Liver (tissue), 9 donors: ENCODE results near the gene PAXIP1. TPM values are rescaled to one million over a fixed set of nuclear protein-coding genes. Genes with fewer than 3 reads are reported as not detected.

Source experiments
- DNase-seq: peaks from one replicate; pipeline ENCODE4 v3.0.0-alpha.2; 2017; ENCODE audit warnings: low spot score
- H3K27ac ChIP-seq, 2 donors: one replicate each; pipeline ENCODE4 v1.7.0; 2013; ENCODE audit warnings: inconsistent platforms in 2 of 2, low read length in 2 of 2, control low read depth in 1 of 2, low read depth in 1 of 2, mild to moderate bottlenecking in 1 of 2
- H3K27me3 ChIP-seq, 4 donors: one replicate each; pipeline versions ENCODE4 v1.6.1 to v1.7.0; 2013; ENCODE audit warnings: low read length in 3 of 4, inconsistent platforms in 1 of 4, mild to moderate bottlenecking in 1 of 4, moderate library complexity in 1 of 4; ENCODE audit not compliant: control insufficient read depth in 4 of 4, insufficient read depth in 4 of 4
- H3K36me3 ChIP-seq, 4 donors: one replicate each; pipeline versions ENCODE4 v1.6.1 to v1.7.0; 2013; ENCODE audit warnings: low read length in 3 of 4, mild to moderate bottlenecking in 3 of 4, low read depth in 1 of 4, moderate library complexity in 1 of 4; ENCODE audit not compliant: control insufficient read depth in 4 of 4, insufficient read depth in 3 of 4
- H3K4me1 ChIP-seq, 4 donors: one replicate each; pipeline versions ENCODE4 v1.6.1 to v1.7.0; 2013; ENCODE audit warnings: low read length in 3 of 4, mild to moderate bottlenecking in 3 of 4, moderate library complexity in 1 of 4; ENCODE audit not compliant: control insufficient read depth in 4 of 4, insufficient read depth in 4 of 4
- H3K4me3 ChIP-seq, 3 donors: one replicate each; pipeline versions ENCODE4 v1.6.1 to v1.7.0; 2013; ENCODE audit warnings: low read length in 3 of 3, control low read depth in 1 of 3, low read depth in 1 of 3, mild to moderate bottlenecking in 1 of 3
- H3K9ac ChIP-seq, 2 donors: one replicate each; pipeline ENCODE4 v1.7.0; 2013; ENCODE audit warnings: low read length in 2 of 2, mild to moderate bottlenecking in 2 of 2, moderate library complexity in 2 of 2, control low read depth in 1 of 2, low read depth in 1 of 2
- H3K9me3 ChIP-seq, 4 donors: one replicate each; pipeline versions ENCODE4 v1.6.1 to v1.7.0; 2013; ENCODE audit warnings: low read length in 3 of 4; ENCODE audit not compliant: control insufficient read depth in 4 of 4
- EGR1 ChIP-seq, 2 donors: IDR thresholded peaks; 2 replicates each; pipeline ENCODE4 v1.6.1; 2016 to 2018; ENCODE audit warnings: antibody characterized with exemption in 2 of 2, low read depth in 2 of 2
- FOXA1 ChIP-seq: IDR thresholded peaks from 2 replicates; pipeline ENCODE4 v1.6.1; 2016; ENCODE audit warnings: antibody characterized with exemption
- FOXA2 ChIP-seq: IDR thresholded peaks from 2 replicates; pipeline ENCODE4 v1.6.1; 2016; ENCODE audit warnings: antibody characterized with exemption
- GABPA ChIP-seq, 2 donors: IDR thresholded peaks in 1 of 2; conservative IDR thresholded peaks in 1 of 2; 2 replicates each; pipeline ENCODE4 v1.6.1; 2016; ENCODE audit warnings: antibody characterized with exemption in 2 of 2, mild to moderate bottlenecking in 1 of 2, moderate library complexity in 1 of 2
- HNF4A ChIP-seq, 2 donors: conservative IDR thresholded peaks; 2 replicates each; pipeline ENCODE4 v1.6.1; 2016; ENCODE audit warnings: antibody characterized with exemption in 2 of 2, mild to moderate bottlenecking in 2 of 2
- HNF4G ChIP-seq: IDR thresholded peaks from 2 replicates; pipeline ENCODE4 v1.6.1; 2016; ENCODE audit warnings: antibody characterized with exemption
- JUND ChIP-seq, 2 donors: IDR thresholded peaks; 2 replicates each; pipeline ENCODE4 v1.6.1; 2016; ENCODE audit warnings: antibody characterized with exemption in 2 of 2
- NR2F2 ChIP-seq: IDR thresholded peaks from 2 replicates; pipeline ENCODE4 v1.6.1; 2016; ENCODE audit warnings: antibody characterized with exemption
- RAD21 ChIP-seq, 2 donors: IDR thresholded peaks; 2 replicates each; pipeline ENCODE4 v1.6.1; 2016; ENCODE audit warnings: antibody characterized with exemption in 2 of 2, mild to moderate bottlenecking in 2 of 2
- RXRA ChIP-seq, 2 donors: IDR thresholded peaks; 2 replicates each; pipeline ENCODE4 v1.6.1; 2017 to 2018; ENCODE audit warnings: antibody characterized with exemption in 2 of 2, mild to moderate bottlenecking in 1 of 2
- SP1 ChIP-seq: IDR thresholded peaks from 2 replicates; pipeline ENCODE4 v1.6.1; 2018; ENCODE audit warnings: antibody characterized with exemption, mild to moderate bottlenecking
- TAF1 ChIP-seq: conservative IDR thresholded peaks from 2 replicates; pipeline ENCODE4 v1.6.1; 2016; ENCODE audit warnings: antibody characterized with exemption, mild to moderate bottlenecking
- YY1 ChIP-seq: IDR thresholded peaks from 2 replicates; pipeline ENCODE4 v1.6.1; 2016; ENCODE audit warnings: antibody characterized with exemption, mild to moderate bottlenecking
- WGBS: extraction: QIAGEN DNeasy Blood & Tissue Kit; methylation state at CpG from one replicate; pipeline ENCODE4 v1.1.7; 2013; 5-methylcytosine and 5-hydroxymethylcytosine counted together
- polyA plus RNA-seq, 2 donors: library from polyadenylated mRNA; stranded (reverse) in 1 of 2; unstranded in 1 of 2; fragments of 200-250 nt in 1 of 2; fragments of >200 nt in 1 of 2; fragmentation: Nextera tagmentation in 1 of 2; extraction: Ambion mirVana in 1 of 2; gene quantifications; one replicate each; pipeline versions ENCODE4 v1.2.1 to v1.2.3, GENCODE V29; 2013 to 2015
- total RNA-seq, 2 donors: library from RNA; depleted of rRNA; stranded (reverse); fragments of >200 nt; gene quantifications; one replicate each; pipeline ENCODE4 v1.2.3, GENCODE V29; 2014
- TF ChIP-seq, protein P1 (sequence below): IDR thresholded peaks from 2 replicates; pipeline ENCODE4 v1.6.1; 2016; ENCODE audit warnings: antibody characterized with exemption
- TF ChIP-seq, protein P2 (sequence below): IDR thresholded peaks from 2 replicates; pipeline ENCODE4 v1.6.1; 2016; ENCODE audit warnings: antibody characterized with exemption
- TF ChIP-seq, protein P3 (sequence below): IDR thresholded peaks from 2 replicates; pipeline ENCODE4 v1.6.1; 2016; ENCODE audit warnings: antibody characterized with exemption
- TF ChIP-seq, protein P4 (sequence below): IDR thresholded peaks from 2 replicates; pipeline ENCODE4 v1.6.1; 2016; ENCODE audit warnings: antibody characterized with exemption, mild to moderate bottlenecking
- donor health status: healthy.
- donor health status: healthy.
- donor health status: healthy.
- donor health status: healthy.
- donor health status: healthy.

Gene PAXIP1
- total and polyA plus RNA-seq, 4 donors: 2.0 to 10.1 (median 5.8) TPM

DNA sequence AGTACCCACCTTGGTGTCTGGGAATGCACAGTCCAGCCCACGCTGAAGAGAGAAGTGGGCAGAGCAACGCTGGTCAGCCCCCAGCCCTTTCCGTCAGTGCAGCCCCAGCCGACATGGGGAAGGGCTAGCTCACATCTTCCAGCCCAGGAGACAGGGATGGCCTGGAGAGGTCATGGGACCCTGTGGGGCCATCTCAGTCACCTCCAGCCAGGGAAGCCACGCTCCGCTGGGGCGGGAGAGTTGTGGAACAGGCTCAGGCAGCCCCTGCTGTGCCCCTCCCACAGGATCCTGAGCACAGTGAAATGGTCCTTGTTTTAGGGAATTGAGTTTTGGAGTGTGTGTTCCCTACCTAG is 85.1 kb downstream of the PAXIP1 start:
- WGBS: 84% methylated on average over 7 of the region's 7 CpGs
- no peak for DNase-seq
- no peak for TF ChIP-seq SP1
- TF ChIP-seq YY1: no peak
- TF ChIP-seq FOXA1: no peak
- TF ChIP-seq, protein P1, sequence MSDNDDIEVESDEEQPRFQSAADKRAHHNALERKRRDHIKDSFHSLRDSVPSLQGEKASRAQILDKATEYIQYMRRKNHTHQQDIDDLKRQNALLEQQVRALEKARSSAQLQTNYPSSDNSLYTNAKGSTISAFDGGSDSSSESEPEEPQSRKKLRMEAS: no peak
- TF ChIP-seq NR2F2: no peak
- no peak for TF ChIP-seq HNF4G
- TF ChIP-seq RXRA (IDR thresholded peaks at IDR 0.05): no peak
- TF ChIP-seq JUND (IDR thresholded peaks at IDR 0.05): no peak
- TF ChIP-seq TAF1: no peak
- TF ChIP-seq GABPA (IDR thresholded peaks at IDR 0.05 in 1 of 2, conservative IDR thresholded peaks at IDR 0.05 in 1 of 2): no peak
- TF ChIP-seq EGR1 (IDR thresholded peaks at IDR 0.05; ENCODE audit: low read depth in 2 of 2): no peak
- TF ChIP-seq HNF4A (conservative IDR thresholded peaks at IDR 0.05): no peak
- TF ChIP-seq FOXA2: no peak

DNA sequence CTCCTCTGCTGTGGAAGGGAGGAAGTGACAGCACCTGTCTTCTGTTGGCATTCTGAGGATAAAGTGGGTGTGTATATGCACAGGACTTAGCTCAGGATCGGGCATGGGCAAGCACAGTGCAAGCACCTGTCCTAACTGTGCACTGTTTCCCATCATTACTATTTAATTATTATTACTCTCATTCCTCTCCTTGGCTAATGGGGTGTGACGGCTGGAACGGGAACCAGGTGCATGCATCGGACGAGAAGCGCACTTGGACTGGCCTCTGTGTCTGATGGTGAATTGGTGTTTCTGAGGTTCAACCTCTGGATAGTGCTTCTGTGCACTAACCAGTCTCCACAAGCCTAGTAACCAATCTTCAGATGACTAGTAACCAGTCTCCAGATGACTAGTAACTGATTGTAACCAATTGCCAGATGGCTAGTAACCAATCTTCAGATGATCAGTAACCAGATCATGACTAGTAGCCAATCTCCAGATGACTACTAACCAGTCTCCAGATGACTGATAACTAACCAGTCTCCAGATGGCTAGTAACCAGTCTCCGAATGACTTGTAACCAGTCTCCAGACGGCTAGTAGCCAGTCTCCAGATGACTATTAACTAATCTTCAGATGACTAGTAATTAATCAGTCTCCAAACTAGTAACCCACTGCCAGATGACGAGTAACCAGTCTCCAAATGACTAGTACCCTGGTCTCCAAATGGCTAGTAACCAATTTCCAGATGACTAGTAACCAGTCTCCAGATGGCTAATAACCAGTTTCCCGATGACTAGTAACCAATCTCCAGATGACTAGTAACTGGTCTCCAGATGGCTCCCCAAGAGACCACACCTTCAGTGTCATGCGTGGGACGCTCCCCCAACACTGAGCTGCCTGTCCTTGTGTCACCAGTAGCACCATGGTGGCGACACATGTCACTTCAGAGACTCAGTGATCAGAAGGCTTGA is 85.8 kb downstream of the PAXIP1 start:
- Histone ChIP-seq H3K4me3 (no peak overlapping the region), H3K27me3 (no peaks in the 10 kb centered on the region), H3K9ac (no peak overlapping the region), H3K36me3 (no peaks in the 10 kb centered on the region), H3K9me3 (no peaks in the 10 kb centered on the region), H3K27ac (no peak overlapping the region), H3K4me1 (peaks cover 1 to 8% (median 5%) of the 10 kb centered on the region in 4 donors)
- 91% methylated on average over 13 of the region's 13 CpGs for WGBS
- TF ChIP-seq, protein P1: no peak
- no peak for TF ChIP-seq HNF4A (conservative IDR thresholded peaks at IDR 0.05)
- TF ChIP-seq, protein P2, sequence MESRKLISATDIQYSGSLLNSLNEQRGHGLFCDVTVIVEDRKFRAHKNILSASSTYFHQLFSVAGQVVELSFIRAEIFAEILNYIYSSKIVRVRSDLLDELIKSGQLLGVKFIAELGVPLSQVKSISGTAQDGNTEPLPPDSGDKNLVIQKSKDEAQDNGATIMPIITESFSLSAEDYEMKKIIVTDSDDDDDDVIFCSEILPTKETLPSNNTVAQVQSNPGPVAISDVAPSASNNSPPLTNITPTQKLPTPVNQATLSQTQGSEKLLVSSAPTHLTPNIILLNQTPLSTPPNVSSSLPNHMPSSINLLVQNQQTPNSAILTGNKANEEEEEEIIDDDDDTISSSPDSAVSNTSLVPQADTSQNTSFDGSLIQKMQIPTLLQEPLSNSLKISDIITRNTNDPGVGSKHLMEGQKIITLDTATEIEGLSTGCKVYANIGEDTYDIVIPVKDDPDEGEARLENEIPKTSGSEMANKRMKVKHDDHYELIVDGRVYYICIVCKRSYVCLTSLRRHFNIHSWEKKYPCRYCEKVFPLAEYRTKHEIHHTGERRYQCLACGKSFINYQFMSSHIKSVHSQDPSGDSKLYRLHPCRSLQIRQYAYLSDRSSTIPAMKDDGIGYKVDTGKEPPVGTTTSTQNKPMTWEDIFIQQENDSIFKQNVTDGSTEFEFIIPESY: no peak
- TF ChIP-seq HNF4G: no peak
- TF ChIP-seq FOXA2: no peak
- TF ChIP-seq SP1: no peak
- no peak for TF ChIP-seq RAD21 (IDR thresholded peaks at IDR 0.05)
- TF ChIP-seq RXRA (IDR thresholded peaks at IDR 0.05): no peak
- TF ChIP-seq GABPA (IDR thresholded peaks at IDR 0.05 in 1 of 2, conservative IDR thresholded peaks at IDR 0.05 in 1 of 2): no peak
- TF ChIP-seq YY1: no peak
- TF ChIP-seq, protein P3, sequence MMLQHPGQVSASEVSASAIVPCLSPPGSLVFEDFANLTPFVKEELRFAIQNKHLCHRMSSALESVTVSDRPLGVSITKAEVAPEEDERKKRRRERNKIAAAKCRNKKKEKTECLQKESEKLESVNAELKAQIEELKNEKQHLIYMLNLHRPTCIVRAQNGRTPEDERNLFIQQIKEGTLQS: no peak
- TF ChIP-seq, protein P4, sequence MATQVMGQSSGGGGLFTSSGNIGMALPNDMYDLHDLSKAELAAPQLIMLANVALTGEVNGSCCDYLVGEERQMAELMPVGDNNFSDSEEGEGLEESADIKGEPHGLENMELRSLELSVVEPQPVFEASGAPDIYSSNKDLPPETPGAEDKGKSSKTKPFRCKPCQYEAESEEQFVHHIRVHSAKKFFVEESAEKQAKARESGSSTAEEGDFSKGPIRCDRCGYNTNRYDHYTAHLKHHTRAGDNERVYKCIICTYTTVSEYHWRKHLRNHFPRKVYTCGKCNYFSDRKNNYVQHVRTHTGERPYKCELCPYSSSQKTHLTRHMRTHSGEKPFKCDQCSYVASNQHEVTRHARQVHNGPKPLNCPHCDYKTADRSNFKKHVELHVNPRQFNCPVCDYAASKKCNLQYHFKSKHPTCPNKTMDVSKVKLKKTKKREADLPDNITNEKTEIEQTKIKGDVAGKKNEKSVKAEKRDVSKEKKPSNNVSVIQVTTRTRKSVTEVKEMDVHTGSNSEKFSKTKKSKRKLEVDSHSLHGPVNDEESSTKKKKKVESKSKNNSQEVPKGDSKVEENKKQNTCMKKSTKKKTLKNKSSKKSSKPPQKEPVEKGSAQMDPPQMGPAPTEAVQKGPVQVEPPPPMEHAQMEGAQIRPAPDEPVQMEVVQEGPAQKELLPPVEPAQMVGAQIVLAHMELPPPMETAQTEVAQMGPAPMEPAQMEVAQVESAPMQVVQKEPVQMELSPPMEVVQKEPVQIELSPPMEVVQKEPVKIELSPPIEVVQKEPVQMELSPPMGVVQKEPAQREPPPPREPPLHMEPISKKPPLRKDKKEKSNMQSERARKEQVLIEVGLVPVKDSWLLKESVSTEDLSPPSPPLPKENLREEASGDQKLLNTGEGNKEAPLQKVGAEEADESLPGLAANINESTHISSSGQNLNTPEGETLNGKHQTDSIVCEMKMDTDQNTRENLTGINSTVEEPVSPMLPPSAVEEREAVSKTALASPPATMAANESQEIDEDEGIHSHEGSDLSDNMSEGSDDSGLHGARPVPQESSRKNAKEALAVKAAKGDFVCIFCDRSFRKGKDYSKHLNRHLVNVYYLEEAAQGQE: no peak
- DNase-seq: no peak

More for the DNA sequence above, 85.1 kb downstream of the PAXIP1 start:
- Histone ChIP-seq H3K27ac (no peak overlapping the region), H3K27me3 (no peaks in the 10 kb centered on the region), H3K9ac (no peak overlapping the region), H3K4me3 (no peak overlapping the region), H3K36me3 (no peaks in the 10 kb centered on the region), H3K9me3 (no peaks in the 10 kb centered on the region), H3K4me1 (peaks cover 1 to 8% (median 5%) of the 10 kb centered on the region in 4 donors)
